A549 (cell line): Measurements from ENCODE around the gene GPBP1. TPM values are rescaled to one million over a fixed set of nuclear protein-coding genes. Genes with fewer than 3 reads are reported as not detected.
"Not testable (repeated sequence)": the region's sequence is repeated elsewhere in the genome, so short reads cannot be mapped to it uniquely, and the experiment has no call there.

Experiments
- ATAC-seq, 2 experiments: fragments of 200-7000 bp in 1 of 2; fragments of >200 bp in 1 of 2; cut with Nextera tagmentation in 1 of 2; cut with Tn5 transposase in 1 of 2; 3 replicates each; pipeline versions ENCODE4 v1.8.0 to v1.9.1; 2018 to 2020; ENCODE audit warnings: mild to moderate bottlenecking in 1 of 2, moderate library complexity in 1 of 2
- CTCF ChIA-PET: fragments of 300-600 bp; sonication (Branson Sonifier 250); formaldehyde crosslinking; extraction: SDS; loops from one replicate; lab custom pipeline; 2021; ENCODE audit warnings: antibody characterized with exemption, inconsistent platforms; lab: Yijun Ruan, JAX
- POLR2A ChIA-PET: fragments of 350-600 bp; formaldehyde crosslinking; extraction: SDS; loops from one replicate; lab custom pipeline; 2021; ENCODE audit warnings: antibody characterized with exemption, inconsistent platforms; lab: Yijun Ruan, JAX
- DNase-seq, 2 experiments: peaks; one replicate each; pipeline versions ENCODE4 v3.0.0 to v3.0.0-alpha.2; 2011 to 2016; ENCODE audit warnings: low read depth in 1 of 2, low spot score in 1 of 2
- FAIRE-seq: peaks from 2 replicates; lab custom pipeline; 2011; peaks lifted over from hg19 to GRCh38; lab: Jason Lieb, UNC
- H3K27ac ChIP-seq, 2 experiments: fragments of >200 bp; sonication (Bioruptor Twin); formaldehyde crosslinking; 3 replicates each; pipeline ENCODE4 v1.5.1; 2016 to 2017
- H3K4me1 ChIP-seq: fragments of >200 bp; sonication (Bioruptor Twin); formaldehyde crosslinking; 3 replicates; pipeline ENCODE4 v1.6.1; 2016
- H3K4me2 ChIP-seq: fragments of >200 bp; sonication (Bioruptor Twin); formaldehyde crosslinking; 3 replicates; pipeline ENCODE4 v1.6.1; 2016
- H3K4me3 ChIP-seq: fragments of >200 bp; sonication (Bioruptor Twin); formaldehyde crosslinking; 3 replicates; pipeline ENCODE4 v1.5.1; 2016
- H3K9me3 ChIP-seq: fragments of >200 bp; sonication (Bioruptor Twin); formaldehyde crosslinking; 3 replicates; pipeline ENCODE4 v1.6.1; 2016
- CHD2 ChIP-seq: fragments of 150-350 bp; IDR thresholded peaks from 2 replicates; pipeline ENCODE4 v1.6.1; 2014; ENCODE audit warnings: low read length; ENCODE audit not compliant: partially characterized antibody
- CHD4 ChIP-seq: fragments of 200-600 bp; sonication (generic); IDR thresholded peaks from 2 replicates; pipeline ENCODE4 v1.6.1; 2016; ENCODE audit warnings: antibody characterized with exemption, mild to moderate bottlenecking, borderline replicate concordance
- HDAC2 ChIP-seq: fragments of 200-600 bp; sonication (generic); IDR thresholded peaks from 2 replicates; pipeline ENCODE4 v1.6.1; 2016
- HEYL ChIP-seq: fragments of 250-450 bp; sonication (Bioruptor Pico); IDR thresholded peaks from 2 replicates; pipeline ENCODE4 v1.8.0; 2021; ENCODE audit warnings: mild to moderate bottlenecking, moderate library complexity
- JUN ChIP-seq, 2 experiments: fragments of >200 bp; sonication (Bioruptor Twin); formaldehyde crosslinking; IDR thresholded peaks; 2 replicates in 1 of 2; 3 replicates in 1 of 2; pipeline ENCODE4 v1.6.1; 2016 to 2017
- JUNB ChIP-seq: fragments of >200 bp; sonication (Bioruptor Twin); formaldehyde crosslinking; IDR thresholded peaks from 2 replicates; pipeline ENCODE4 v1.6.1; 2016
- MAFK ChIP-seq: fragments of 450-650 bp; IDR thresholded peaks from 2 replicates; pipeline ENCODE4 v1.6.1; 2014; ENCODE audit not compliant: partially characterized antibody
- MYC ChIP-seq: IDR thresholded peaks from 2 replicates; pipeline ENCODE4 v1.6.1; 2012; ENCODE audit warnings: mild to moderate bottlenecking, inconsistent platforms, low read length, improper control_type of control experiment, borderline replicate concordance
- NR3C1 ChIP-seq: fragments of >200 bp; sonication (Bioruptor Twin); formaldehyde crosslinking; IDR thresholded peaks from 3 replicates; pipeline ENCODE4 v1.6.1; 2017
- RARB ChIP-seq: fragments of 250-450 bp; sonication (Bioruptor Pico); IDR thresholded peaks from 2 replicates; pipeline ENCODE4 v1.8.0; 2021; ENCODE audit warnings: mild to moderate bottlenecking, moderate library complexity
- RNF2 ChIP-seq: fragments of 200-600 bp; sonication (generic); IDR thresholded peaks from 2 replicates; pipeline ENCODE4 v1.6.1; 2016; ENCODE audit warnings: low read depth, mild to moderate bottlenecking, antibody characterized with exemption, moderate library complexity, borderline replicate concordance
- TP53 ChIP-seq: fragments of 250-450 bp; sonication (Bioruptor Pico); IDR thresholded peaks from 2 replicates; pipeline ENCODE4 v1.5.0; 2021; ENCODE audit warnings: mild to moderate bottlenecking, moderate library complexity
- ZFP36 ChIP-seq: fragments of 450-650 bp; IDR thresholded peaks from 2 replicates; pipeline ENCODE4 v1.6.1; 2014; ENCODE audit warnings: borderline replicate concordance; ENCODE audit not compliant: partially characterized antibody
- ZSCAN20 ChIP-seq: fragments of 250-450 bp; sonication (Bioruptor Pico); IDR thresholded peaks from 2 replicates; pipeline ENCODE4 v1.8.0; 2022; ENCODE audit warnings: mild to moderate bottlenecking, moderate library complexity
- WGBS: methylation state at CpG from one replicate; pipeline ENCODE4 v1.1.6; 2017; ENCODE audit errors: missing lambda C conversion rate; 5-methylcytosine and 5-hydroxymethylcytosine counted together
- polyA plus RNA-seq, 4 experiments: library from polyadenylated mRNA; depleted of rRNA in 3 of 4; stranded (reverse); fragments of >200 nt; fragmentation: RNase III in 1 of 4; extraction: RNeasy Plus Mini Kit Qiagen cat#74134 plus additional on column Dnase treatment in 1 of 4; gene quantifications; 2 replicates in 3 of 4; 3 replicates in 1 of 4; pipeline ENCODE4 v1.2.3, GENCODE V29; 2011 to 2017
- TF ChIP-seq, protein P1 (sequence below): fragments of 150-350 bp; IDR thresholded peaks from 2 replicates; pipeline ENCODE4 v1.6.1; 2014; ENCODE audit warnings: low read depth, mild to moderate bottlenecking, low read length
- TF ChIP-seq, protein P2 (sequence below): fragments of 200-600 bp; sonication (generic); IDR thresholded peaks from 2 replicates; pipeline ENCODE4 v1.6.1; 2016; ENCODE audit warnings: antibody characterized with exemption, mild to moderate bottlenecking, moderate library complexity
- TF ChIP-seq, protein P3 (sequence below): fragments of 450-650 bp; IDR thresholded peaks from 2 replicates; pipeline ENCODE4 v1.6.1; 2014; ENCODE audit warnings: antibody characterized with exemption
- TF ChIP-seq, protein P4 (sequence below): IDR thresholded peaks from 2 replicates; pipeline ENCODE4 v1.6.1; 2012

The GPBP1 gene
- polyA plus RNA-seq, 2 of the 4 experiments (the other 2 are of a cell fraction) = 31.0 to 86.0 TPM

DNA sequence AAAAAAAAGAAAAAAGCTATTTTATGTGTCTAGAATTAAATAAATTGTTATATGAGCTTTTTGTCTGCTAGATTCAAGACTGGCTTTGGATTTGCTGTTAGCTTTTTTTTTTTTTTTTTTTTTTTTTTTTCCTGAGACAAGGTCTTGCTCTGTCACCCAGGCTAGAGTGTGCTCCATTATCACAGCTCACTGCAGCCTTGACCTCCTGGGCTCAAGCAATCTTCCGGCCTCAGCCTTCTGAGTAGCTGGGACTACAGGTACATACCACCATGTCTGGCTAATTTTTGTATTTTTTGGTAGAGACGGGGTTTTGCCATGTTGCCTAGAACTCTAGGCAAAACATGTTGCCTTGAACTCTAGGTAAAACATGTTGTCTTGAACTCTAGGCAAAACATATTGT, 16.7 kb downstream of the GPBP1 start:
- POLR2A ChIA-PET = interaction anchor here (0.7 kb wide), 1 partner anchor 557 kb away, joined by 5 read pairs; no protein-coding TSS in a partner anchor
- 94% methylated on average over 2 of the region's 2 CpGs for WGBS

DNA sequence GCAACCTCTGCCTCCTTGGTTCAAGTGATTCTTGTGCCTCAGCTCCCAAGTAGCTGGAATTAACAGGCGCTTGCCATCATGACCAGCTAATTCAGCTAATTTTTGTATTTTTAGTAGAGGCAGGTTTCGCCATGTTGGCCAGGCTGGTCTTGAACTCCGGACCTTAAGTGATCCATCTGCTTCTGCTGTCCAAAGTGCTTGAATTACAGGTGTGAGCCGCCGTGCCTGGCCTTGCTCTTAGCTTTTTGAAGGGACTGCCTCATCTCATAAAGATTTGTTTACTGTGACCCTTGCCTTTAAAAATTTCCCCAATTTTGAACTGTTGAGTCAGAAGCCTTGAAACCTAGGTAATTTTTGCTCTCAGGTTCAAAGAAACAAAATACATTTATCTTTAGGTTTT, 17.3 kb downstream of the GPBP1 start:
- FAIRE-seq (no peak), ATAC-seq (no peak), DNase-seq (no peak)
- no peak for TF ChIP-seq JUN (IDR thresholded peaks at IDR 0.05)
- ChIA-PET POLR2A (no interaction called here), CTCF (interaction anchor here (1.4 to 2.1 kb wide), 4 partner anchors 12 to 291 kb away, joined by 3 to 9 read pairs (median 4); no protein-coding TSS in a partner anchor)
- H3K27ac ChIP-seq = no peak overlapping the region
- H3K4me1 ChIP-seq = peaks cover 7% of the 10 kb centered on the region; the same call in 1 of the 3 replicates
- WGBS = 95% methylated on average over 5 of the region's 5 CpGs
- no peaks in the 10 kb centered on the region for H3K9me3 ChIP-seq
- no peak overlapping the region for H3K4me2 ChIP-seq
- no peak overlapping the region for H3K4me3 ChIP-seq

More for the DNA sequence above, 16.7 kb downstream of the GPBP1 start:
- CTCF ChIA-PET = interaction anchor here (0.6 to 2.1 kb wide), 6 partner anchors 11 to 352 kb away, joined by 3 to 9 read pairs (median 3); no protein-coding TSS in a partner anchor
- Histone ChIP-seq H3K4me2 (no peak overlapping the region), H3K9me3 (no peaks in the 10 kb centered on the region), H3K4me3 (no peak overlapping the region), H3K27ac (no peak overlapping the region), H3K4me1 (peaks cover 12% of the 10 kb centered on the region; the same call in 1 of the 3 replicates)
- DNase-seq (no peak), ATAC-seq (no peak)
- TF ChIP-seq TP53 = no peak
- TF ChIP-seq HEYL (CRISPR knock-in tag) = no peak
- no peak for TF ChIP-seq ZSCAN20 (CRISPR knock-in tag)
- no peak for TF ChIP-seq HDAC2
- TF ChIP-seq, protein P1, sequence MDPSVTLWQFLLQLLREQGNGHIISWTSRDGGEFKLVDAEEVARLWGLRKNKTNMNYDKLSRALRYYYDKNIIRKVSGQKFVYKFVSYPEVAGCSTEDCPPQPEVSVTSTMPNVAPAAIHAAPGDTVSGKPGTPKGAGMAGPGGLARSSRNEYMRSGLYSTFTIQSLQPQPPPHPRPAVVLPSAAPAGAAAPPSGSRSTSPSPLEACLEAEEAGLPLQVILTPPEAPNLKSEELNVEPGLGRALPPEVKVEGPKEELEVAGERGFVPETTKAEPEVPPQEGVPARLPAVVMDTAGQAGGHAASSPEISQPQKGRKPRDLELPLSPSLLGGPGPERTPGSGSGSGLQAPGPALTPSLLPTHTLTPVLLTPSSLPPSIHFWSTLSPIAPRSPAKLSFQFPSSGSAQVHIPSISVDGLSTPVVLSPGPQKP = no peak
- no peak for TF ChIP-seq CHD2
- no peak for TF ChIP-seq RARB (CRISPR knock-in tag)
- TF ChIP-seq, protein P2, sequence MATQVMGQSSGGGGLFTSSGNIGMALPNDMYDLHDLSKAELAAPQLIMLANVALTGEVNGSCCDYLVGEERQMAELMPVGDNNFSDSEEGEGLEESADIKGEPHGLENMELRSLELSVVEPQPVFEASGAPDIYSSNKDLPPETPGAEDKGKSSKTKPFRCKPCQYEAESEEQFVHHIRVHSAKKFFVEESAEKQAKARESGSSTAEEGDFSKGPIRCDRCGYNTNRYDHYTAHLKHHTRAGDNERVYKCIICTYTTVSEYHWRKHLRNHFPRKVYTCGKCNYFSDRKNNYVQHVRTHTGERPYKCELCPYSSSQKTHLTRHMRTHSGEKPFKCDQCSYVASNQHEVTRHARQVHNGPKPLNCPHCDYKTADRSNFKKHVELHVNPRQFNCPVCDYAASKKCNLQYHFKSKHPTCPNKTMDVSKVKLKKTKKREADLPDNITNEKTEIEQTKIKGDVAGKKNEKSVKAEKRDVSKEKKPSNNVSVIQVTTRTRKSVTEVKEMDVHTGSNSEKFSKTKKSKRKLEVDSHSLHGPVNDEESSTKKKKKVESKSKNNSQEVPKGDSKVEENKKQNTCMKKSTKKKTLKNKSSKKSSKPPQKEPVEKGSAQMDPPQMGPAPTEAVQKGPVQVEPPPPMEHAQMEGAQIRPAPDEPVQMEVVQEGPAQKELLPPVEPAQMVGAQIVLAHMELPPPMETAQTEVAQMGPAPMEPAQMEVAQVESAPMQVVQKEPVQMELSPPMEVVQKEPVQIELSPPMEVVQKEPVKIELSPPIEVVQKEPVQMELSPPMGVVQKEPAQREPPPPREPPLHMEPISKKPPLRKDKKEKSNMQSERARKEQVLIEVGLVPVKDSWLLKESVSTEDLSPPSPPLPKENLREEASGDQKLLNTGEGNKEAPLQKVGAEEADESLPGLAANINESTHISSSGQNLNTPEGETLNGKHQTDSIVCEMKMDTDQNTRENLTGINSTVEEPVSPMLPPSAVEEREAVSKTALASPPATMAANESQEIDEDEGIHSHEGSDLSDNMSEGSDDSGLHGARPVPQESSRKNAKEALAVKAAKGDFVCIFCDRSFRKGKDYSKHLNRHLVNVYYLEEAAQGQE = no peak
- TF ChIP-seq MYC = no peak
- TF ChIP-seq CHD4 = no peak
- no peak for TF ChIP-seq MAFK
- TF ChIP-seq RNF2 = no peak
- TF ChIP-seq, all 56 proteins: peak for 0
- no peak for FAIRE-seq

DNA sequence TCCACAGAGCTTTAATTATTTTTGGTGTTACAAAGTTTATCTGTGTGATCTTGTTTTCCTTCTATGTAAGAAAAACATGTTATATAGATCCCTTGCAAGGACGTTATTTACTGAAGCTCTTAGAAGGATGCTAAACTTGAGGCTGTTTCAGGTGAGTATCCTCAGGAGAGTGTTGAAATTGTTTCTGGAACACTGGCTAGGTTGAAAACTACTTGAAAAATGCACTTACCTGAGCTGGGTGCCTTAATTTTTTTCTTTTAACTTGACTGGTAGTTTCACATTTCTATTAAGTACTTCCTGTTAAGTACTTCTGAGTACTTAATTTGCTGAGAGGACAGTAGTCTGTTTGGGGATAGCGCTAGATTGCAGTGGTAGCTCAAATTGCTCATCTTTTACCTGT, 18.1 kb downstream of the GPBP1 start:
- FAIRE-seq = no peak
- Histone ChIP-seq H3K4me1 (no peaks in the 10 kb centered on the region; the same call in 2 of the 3 replicates), H3K27ac (no peak overlapping the region), H3K4me3 (no peak overlapping the region), H3K9me3 (no peaks in the 10 kb centered on the region), H3K4me2 (no peak overlapping the region)
- POLR2A ChIA-PET = interaction anchor here (0.6 kb wide), 1 partner anchor 241 kb away, joined by 3 read pairs; no protein-coding TSS in a partner anchor
- TF ChIP-seq ZFP36 (no peak), JUNB (no peak), NR3C1 (no peak)
- TF ChIP-seq, protein P3, sequence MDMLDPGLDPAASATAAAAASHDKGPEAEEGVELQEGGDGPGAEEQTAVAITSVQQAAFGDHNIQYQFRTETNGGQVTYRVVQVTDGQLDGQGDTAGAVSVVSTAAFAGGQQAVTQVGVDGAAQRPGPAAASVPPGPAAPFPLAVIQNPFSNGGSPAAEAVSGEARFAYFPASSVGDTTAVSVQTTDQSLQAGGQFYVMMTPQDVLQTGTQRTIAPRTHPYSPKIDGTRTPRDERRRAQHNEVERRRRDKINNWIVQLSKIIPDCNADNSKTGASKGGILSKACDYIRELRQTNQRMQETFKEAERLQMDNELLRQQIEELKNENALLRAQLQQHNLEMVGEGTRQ = no peak
- TF ChIP-seq, protein P4, sequence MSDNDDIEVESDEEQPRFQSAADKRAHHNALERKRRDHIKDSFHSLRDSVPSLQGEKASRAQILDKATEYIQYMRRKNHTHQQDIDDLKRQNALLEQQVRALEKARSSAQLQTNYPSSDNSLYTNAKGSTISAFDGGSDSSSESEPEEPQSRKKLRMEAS = no peak
- 85% methylated on average over 2 of the region's 2 CpGs for WGBS
- CTCF ChIA-PET = interaction anchor here (0.7 to 1.8 kb wide), 5 partner anchors 11 to 297 kb away, joined by 3 to 9 read pairs (median 3); no protein-coding TSS in a partner anchor
- DNase-seq = no peak
- no peak for ATAC-seq

DNA sequence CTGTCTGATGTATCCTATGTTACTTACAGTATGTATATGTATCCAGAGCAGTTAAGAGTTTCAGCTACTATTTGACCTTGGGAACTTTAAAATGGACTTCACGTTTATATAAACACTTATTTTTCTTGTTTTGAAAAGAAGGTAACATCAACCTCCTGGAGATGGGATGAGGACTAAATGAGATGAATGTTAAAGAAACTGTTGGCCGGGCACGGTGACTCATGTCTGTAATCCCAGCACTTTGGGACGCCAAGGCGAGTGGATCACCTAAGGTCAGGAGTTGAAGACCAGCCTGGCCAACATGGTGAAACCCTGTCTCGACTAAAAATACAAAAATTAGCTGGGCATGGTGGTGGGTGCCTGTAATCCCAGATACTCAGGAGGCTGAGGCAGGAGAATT, 19.0 kb downstream of the GPBP1 start:
- H3K27ac ChIP-seq, POLR2A ChIA-PET, FAIRE-seq, H3K4me1 ChIP-seq, DNase-seq, H3K4me2 ChIP-seq, ATAC-seq, H3K4me3 ChIP-seq, H3K9me3 ChIP-seq: not testable (repeated sequence)
- CTCF ChIA-PET = interaction anchor here (1.3 to 1.7 kb wide), 2 partner anchors 10 to 293 kb away, joined by 3 to 4 read pairs; no protein-coding TSS in a partner anchor
- WGBS = 76% methylated on average over 6 of the region's 6 CpGs
